HepG2 (cell line): ENCODE measurements around the gene CD300A. TPM values are rescaled to one million over a fixed set of nuclear protein-coding genes. Genes with fewer than 3 reads are reported as not detected.
A peak's percentile ranks its signal among the peaks of the same experiment; 100 is the strongest.

ENCODE experiments used
- CBFB ChIP-seq: sonication (generic); formaldehyde crosslinking; IDR thresholded peaks from 2 replicates; pipeline ENCODE4 v1.4.0; 2020; ENCODE audit warnings: missing genetic modification reagents
- DBP ChIP-seq: sonication (generic); formaldehyde crosslinking; IDR thresholded peaks from 2 replicates; pipeline ENCODE4 v1.4.0; 2020; ENCODE audit warnings: missing genetic modification reagents; ENCODE audit errors: not compliant biosample characterization
- GATAD1 ChIP-seq: IDR thresholded peaks from 2 replicates; pipeline ENCODE4 v1.6.1; 2016; ENCODE audit warnings: missing genetic modification reagents, missing compliant biosample characterization
- GZF1 ChIP-seq: sonication (generic); formaldehyde crosslinking; IDR thresholded peaks from 2 replicates; pipeline ENCODE4 v1.5.1; 2020; ENCODE audit warnings: mild to moderate bottlenecking, missing genetic modification reagents
- KMT2A ChIP-seq: sonication (generic); formaldehyde crosslinking; IDR thresholded peaks from 2 replicates; pipeline ENCODE4 v1.4.0; 2020; ENCODE audit warnings: missing genetic modification reagents
- MBD4 ChIP-seq: IDR thresholded peaks from 2 replicates; pipeline ENCODE4 v1.6.1; 2012; ENCODE audit warnings: low read length, inconsistent platforms, borderline replicate concordance
- NCOR1 ChIP-seq: fragments of 200-600 bp; sonication (generic); IDR thresholded peaks from 2 replicates; pipeline ENCODE4 v1.7.0; 2017; ENCODE audit warnings: antibody characterized with exemption, low read length, borderline replicate concordance
- NFATC3 ChIP-seq: sonication (generic); formaldehyde crosslinking; IDR thresholded peaks from 2 replicates; pipeline ENCODE4 v1.5.1; 2020; ENCODE audit warnings: mild to moderate bottlenecking, missing genetic modification reagents
- PAX8 ChIP-seq: sonication (generic); formaldehyde crosslinking; IDR thresholded peaks from 2 replicates; pipeline ENCODE4 v1.8.0; 2022; ENCODE audit warnings: mild to moderate bottlenecking, missing genetic modification reagents, borderline replicate concordance
- PCBP2 ChIP-seq: fragments of 200-400 bp; formaldehyde crosslinking; optimal IDR thresholded peaks from 2 replicates; pipeline ENCODE3; 2018; ENCODE audit warnings: low read length, low read depth; ENCODE audit not compliant: poor library complexity, severe bottlenecking
- XBP1 ChIP-seq: sonication (generic); formaldehyde crosslinking; IDR thresholded peaks from 2 replicates; pipeline ENCODE4 v1.5.0; 2020; ENCODE audit warnings: missing genetic modification reagents
- ZNF263 ChIP-seq: sonication (generic); formaldehyde crosslinking; IDR thresholded peaks from 2 replicates; pipeline ENCODE4 v1.4.0; 2020; ENCODE audit warnings: missing genetic modification reagents
- ZNF280B ChIP-seq: sonication (generic); formaldehyde crosslinking; IDR thresholded peaks from 2 replicates; pipeline ENCODE4 v1.5.0; 2020; ENCODE audit warnings: missing genetic modification reagents, mild to moderate bottlenecking, borderline replicate concordance
- ZNF720 ChIP-seq: sonication (generic); formaldehyde crosslinking; IDR thresholded peaks from 2 replicates; pipeline ENCODE4 v1.4.0; 2020; ENCODE audit warnings: missing genetic modification reagents
- ZNF772 ChIP-seq: sonication (generic); formaldehyde crosslinking; IDR thresholded peaks from 2 replicates; pipeline ENCODE4 v1.5.0; 2020; ENCODE audit warnings: mild to moderate bottlenecking, missing genetic modification reagents
- polyA plus RNA-seq, 8 experiments: library from polyadenylated mRNA; depleted of rRNA in 3 of 8; stranded (reverse) in 7 of 8; unstranded in 1 of 8; fragments of >200 nt; fragmentation: Illumina TruSeq in 4 of 8; extraction: Trizol in 4 of 8; gene quantifications; 2 replicates each; pipeline versions ENCODE4 v1.2.1 to v1.2.3, GENCODE V29; 2011 to 2016; ENCODE audit warnings: low read depth in 4 of 8, missing spikeins in 1 of 8, mixed read lengths in 1 of 8; ENCODE audit not compliant: insufficient read depth in 1 of 8
- total RNA-seq, 5 experiments: library from RNA; depleted of rRNA; stranded (reverse); fragments of >200 nt; fragmentation: Illumina TruSeq; extraction: Trizol; gene quantifications; 2 replicates each; pipeline ENCODE4 v1.2.3, GENCODE V29; 2016; ENCODE audit warnings: low read depth in 1 of 5
- TF ChIP-seq, protein P1 (sequence below): sonication (generic); formaldehyde crosslinking; IDR thresholded peaks from 2 replicates; pipeline ENCODE4 v1.4.0; 2020; ENCODE audit warnings: missing genetic modification reagents, mild to moderate bottlenecking, borderline replicate concordance
- TF ChIP-seq, protein P2 (sequence below): IDR thresholded peaks from 2 replicates; pipeline ENCODE4 v1.6.1; 2016; ENCODE audit warnings: low read depth, borderline replicate concordance
- TF ChIP-seq, protein P3 (sequence below): sonication (generic); formaldehyde crosslinking; IDR thresholded peaks from 2 replicates; pipeline ENCODE4 v1.8.1; 2022; ENCODE audit warnings: low read depth, mild to moderate bottlenecking, missing genetic modification reagents

The CD300A gene
- total and polyA plus RNA-seq, 2 of the 13 experiments (the other 11 are each of a cell fraction or from before 2014, with no cell fraction given), result not detected

DNA sequence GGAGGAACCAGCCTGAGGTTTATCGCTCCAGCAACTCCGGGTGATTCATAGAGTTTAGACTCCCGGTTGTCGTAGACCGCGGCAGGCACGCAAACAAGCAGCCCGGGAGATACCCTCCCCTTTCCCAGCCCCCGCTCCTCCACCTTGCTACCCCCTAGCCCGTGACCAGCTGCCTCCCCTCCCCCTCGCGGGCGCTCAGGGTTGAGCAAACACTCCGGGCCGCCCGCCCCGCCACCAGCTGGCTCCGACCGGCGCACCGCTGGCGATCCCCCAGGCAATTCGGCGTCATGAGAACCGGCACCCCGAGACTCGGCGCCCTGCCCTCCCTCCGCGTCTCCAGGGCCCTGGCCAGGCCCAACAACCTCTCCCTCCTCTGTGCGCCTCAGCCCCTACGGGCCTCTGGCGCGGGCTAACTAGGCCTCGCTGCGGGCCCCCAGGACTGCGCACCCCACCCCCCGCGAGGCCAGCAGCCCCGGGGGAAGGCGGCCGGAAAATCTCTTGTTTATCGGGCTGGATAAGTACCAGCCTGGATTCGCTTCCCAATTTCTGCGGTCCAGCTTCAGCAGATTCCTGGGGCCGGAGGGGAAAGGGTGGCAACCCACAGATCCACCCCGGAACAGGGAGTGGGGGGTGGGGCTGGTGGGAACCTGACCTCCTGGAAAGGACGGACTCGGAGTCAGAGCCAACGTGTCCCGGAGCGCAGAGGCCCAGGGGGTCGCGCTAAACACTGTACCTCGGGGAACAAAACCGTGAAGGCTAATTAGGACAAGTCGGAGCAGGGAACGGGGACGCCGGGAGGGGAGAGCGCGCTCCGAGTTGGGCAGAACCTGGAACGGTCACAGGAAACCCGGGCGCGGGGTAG lies 35.5 kb upstream of the CD300A start (continued):
- TF ChIP-seq NFATC3 (CRISPR knock-in tag), result no peak; the same call in 1 of the 2 replicates
- TF ChIP-seq XBP1 (CRISPR knock-in tag), result peak; percentile 42; the same call in 1 of the 2 replicates
- TF ChIP-seq NCOR1, result peak; percentile 58; the same call in 1 of the 2 replicates
- no peak for TF ChIP-seq ZNF720 (CRISPR knock-in tag)
- TF ChIP-seq DBP (CRISPR knock-in tag), result peak; percentile 36
- TF ChIP-seq, protein P1, sequence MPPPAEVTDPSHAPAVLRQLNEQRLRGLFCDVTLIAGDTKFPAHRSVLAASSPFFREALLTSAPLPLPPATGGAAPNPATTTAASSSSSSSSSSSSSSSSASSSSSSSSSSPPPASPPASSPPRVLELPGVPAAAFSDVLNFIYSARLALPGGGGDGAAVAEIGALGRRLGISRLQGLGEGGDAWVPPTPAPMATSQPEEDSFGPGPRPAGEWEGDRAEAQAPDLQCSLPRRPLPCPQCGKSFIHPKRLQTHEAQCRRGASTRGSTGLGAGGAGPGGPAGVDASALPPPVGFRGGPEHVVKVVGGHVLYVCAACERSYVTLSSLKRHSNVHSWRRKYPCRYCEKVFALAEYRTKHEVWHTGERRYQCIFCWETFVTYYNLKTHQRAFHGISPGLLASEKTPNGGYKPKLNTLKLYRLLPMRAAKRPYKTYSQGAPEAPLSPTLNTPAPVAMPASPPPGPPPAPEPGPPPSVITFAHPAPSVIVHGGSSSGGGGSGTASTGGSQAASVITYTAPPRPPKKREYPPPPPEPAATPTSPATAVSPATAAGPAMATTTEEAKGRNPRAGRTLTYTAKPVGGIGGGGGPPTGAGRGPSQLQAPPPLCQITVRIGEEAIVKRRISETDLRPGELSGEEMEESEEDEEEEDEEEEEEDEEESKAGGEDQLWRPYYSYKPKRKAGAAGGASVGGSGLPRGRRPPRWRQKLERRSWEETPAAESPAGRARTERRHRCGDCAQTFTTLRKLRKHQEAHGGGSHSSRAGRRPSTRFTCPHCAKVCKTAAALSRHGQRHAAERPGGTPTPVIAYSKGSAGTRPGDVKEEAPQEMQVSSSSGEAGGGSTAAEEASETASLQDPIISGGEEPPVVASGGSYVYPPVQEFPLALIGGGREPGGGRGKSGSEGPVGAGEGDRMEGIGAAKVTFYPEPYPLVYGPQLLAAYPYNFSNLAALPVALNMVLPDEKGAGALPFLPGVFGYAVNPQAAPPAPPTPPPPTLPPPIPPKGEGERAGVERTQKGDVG (CRISPR knock-in tag), result peak; percentile 39; the same call in 1 of the 2 replicates
- TF ChIP-seq ZNF280B (CRISPR knock-in tag), result no peak; the same call in 1 of the 2 replicates
- no peak for TF ChIP-seq PCBP2
- TF ChIP-seq GZF1 (CRISPR knock-in tag), result no peak
- TF ChIP-seq, protein P2, sequence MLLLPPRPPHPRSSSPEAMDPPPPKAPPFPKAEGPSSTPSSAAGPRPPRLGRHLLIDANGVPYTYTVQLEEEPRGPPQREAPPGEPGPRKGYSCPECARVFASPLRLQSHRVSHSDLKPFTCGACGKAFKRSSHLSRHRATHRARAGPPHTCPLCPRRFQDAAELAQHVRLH (CRISPR knock-in tag), result no peak; the same call in 1 of the 2 replicates
- TF ChIP-seq KMT2A (CRISPR knock-in tag), result peak; percentile 51; the same call in 1 of the 2 replicates
- peak; percentile 43; the same call in 1 of the 2 replicates for TF ChIP-seq CBFB (CRISPR knock-in tag)
- TF ChIP-seq GATAD1 (CRISPR knock-in tag), result no peak; the same call in none of the 2 replicates
- TF ChIP-seq ZNF263 (CRISPR knock-in tag), result peak; percentile 55; the same call in 1 of the 2 replicates
- TF ChIP-seq MBD4, result no peak
- no peak; the same call in 1 of the 2 replicates for TF ChIP-seq PAX8 (CRISPR knock-in tag)
- no peak; the same call in 1 of the 2 replicates for TF ChIP-seq ZNF772 (CRISPR knock-in tag)
- TF ChIP-seq, protein P3, sequence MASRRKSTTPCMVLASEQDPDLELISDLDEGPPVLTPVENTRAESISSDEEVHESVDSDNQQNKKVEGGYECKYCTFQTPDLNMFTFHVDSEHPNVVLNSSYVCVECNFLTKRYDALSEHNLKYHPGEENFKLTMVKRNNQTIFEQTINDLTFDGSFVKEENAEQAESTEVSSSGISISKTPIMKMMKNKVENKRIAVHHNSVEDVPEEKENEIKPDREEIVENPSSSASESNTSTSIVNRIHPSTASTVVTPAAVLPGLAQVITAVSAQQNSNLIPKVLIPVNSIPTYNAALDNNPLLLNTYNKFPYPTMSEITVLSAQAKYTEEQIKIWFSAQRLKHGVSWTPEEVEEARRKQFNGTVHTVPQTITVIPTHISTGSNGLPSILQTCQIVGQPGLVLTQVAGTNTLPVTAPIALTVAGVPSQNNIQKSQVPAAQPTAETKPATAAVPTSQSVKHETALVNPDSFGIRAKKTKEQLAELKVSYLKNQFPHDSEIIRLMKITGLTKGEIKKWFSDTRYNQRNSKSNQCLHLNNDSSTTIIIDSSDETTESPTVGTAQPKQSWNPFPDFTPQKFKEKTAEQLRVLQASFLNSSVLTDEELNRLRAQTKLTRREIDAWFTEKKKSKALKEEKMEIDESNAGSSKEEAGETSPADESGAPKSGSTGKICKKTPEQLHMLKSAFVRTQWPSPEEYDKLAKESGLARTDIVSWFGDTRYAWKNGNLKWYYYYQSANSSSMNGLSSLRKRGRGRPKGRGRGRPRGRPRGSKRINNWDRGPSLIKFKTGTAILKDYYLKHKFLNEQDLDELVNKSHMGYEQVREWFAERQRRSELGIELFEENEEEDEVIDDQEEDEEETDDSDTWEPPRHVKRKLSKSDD, result no peak; the same call in 1 of the 2 replicates
